HG03095 (cell line): ENCODE results near the gene NDST4.
A peak's percentile ranks its signal among the peaks of the same experiment; 100 is the strongest.

Source experiments
- ATAC-seq: cut with Tn5 transposase; IDR thresholded peaks from one replicate; pipeline ENCODE4 v1.9.1; 2021; ENCODE audit warnings: moderate library complexity; ENCODE audit not compliant: unreplicated experiment

NDST4 gene

GRCh38 chr4:115113506-115114106, at the start of gene NDST4:
TSS of gene NDST4 (minus strand) at chr4:115113620. CDS start at chr4:115077036, 36,584 bp downstream.
- ATAC-seq, result no peak

- no peak for ATAC-seq
Measured at GRCh38 chr4:115159141-115159540, 45.7 kb upstream of the NDST4 start.

- no peak for ATAC-seq
Measured at GRCh38 chr4:115158296-115158695, 44.9 kb upstream of the NDST4 start.

- ATAC-seq, result no peak
Measured at GRCh38 chr4:115154826-115155225, 41.4 kb upstream of the NDST4 start.

GRCh38 chr4:115152965-115153364, 39.5 kb upstream of the NDST4 start:
- ATAC-seq, result no peak

GRCh38 chr4:115152081-115152480, 38.7 kb upstream of the NDST4 start:
- peak; percentile 72 for ATAC-seq

- no peak for ATAC-seq
Measured at GRCh38 chr4:115149106-115149505, 35.7 kb upstream of the NDST4 start.

GRCh38 chr4:115145393-115146160, 32.2 kb upstream of the NDST4 start:
- ATAC-seq, result no peak

- no peak for ATAC-seq
Measured at GRCh38 chr4:115128037-115128436, 14.6 kb upstream of the NDST4 start.

- ATAC-seq, result no peak
Measured at GRCh38 chr4:115126491-115126890, 13.1 kb upstream of the NDST4 start.

- ATAC-seq, result no peak
Measured at GRCh38 chr4:115121351-115122043, 8.1 kb upstream of the NDST4 start.

- no peak for ATAC-seq
Measured at GRCh38 chr4:115119804-115120352, 6.5 kb upstream of the NDST4 start.

GRCh38 chr4:115117651-115118050, 4.2 kb upstream of the NDST4 start:
- no peak for ATAC-seq

- no peak for ATAC-seq
Measured at GRCh38 chr4:115110191-115111181, 2.9 kb downstream of the NDST4 start.

- ATAC-seq, result no peak
Measured at GRCh38 chr4:115108850-115109249, 4.6 kb downstream of the NDST4 start.

- no peak for ATAC-seq
Measured at GRCh38 chr4:115107411-115107810, 6.0 kb downstream of the NDST4 start.

GRCh38 chr4:115101675-115102074, 11.7 kb downstream of the NDST4 start:
- no peak for ATAC-seq

- ATAC-seq, result peak; percentile 66
Measured at GRCh38 chr4:115090483-115091075, 22.8 kb downstream of the NDST4 start.

- no peak for ATAC-seq
Measured at GRCh38 chr4:115082633-115083032, 30.8 kb downstream of the NDST4 start.

GRCh38 chr4:115076691-115077090, 36.7 kb downstream of the NDST4 start:
- no peak for ATAC-seq
